H9 (cell line): ENCODE results near the gene C1QL1. TPM values are rescaled to one million over a fixed set of nuclear protein-coding genes. Genes with fewer than 3 reads are reported as not detected.

Experiments used
- DNase-seq: peaks from one replicate; pipeline ENCODE4 v3.0.0-alpha.2; 2017
- H2AFZ ChIP-seq: one replicate; pipeline ENCODE4 v1.6.1; 2013; ENCODE audit warnings: mild to moderate bottlenecking, low read length, control low read depth, moderate library complexity
- H2AK5ac ChIP-seq: 2 replicates; pipeline ENCODE4 v1.6.1; 2013; ENCODE audit warnings: low read length, control low read depth, mixed read lengths; ENCODE audit not compliant: insufficient read length
- H2BK120ac ChIP-seq: one replicate; pipeline ENCODE4 v1.6.1; 2013; ENCODE audit warnings: low read depth, mild to moderate bottlenecking, low read length, control low read depth, inconsistent platforms; ENCODE audit not compliant: poor library complexity, severe bottlenecking
- H2BK12ac ChIP-seq: 2 replicates; pipeline ENCODE4 v1.6.1; 2013; ENCODE audit warnings: low read length, control low read depth, mixed read lengths, low read depth; ENCODE audit not compliant: insufficient read length
- H2BK15ac ChIP-seq: 2 replicates; pipeline ENCODE4 v1.6.1; 2013; ENCODE audit warnings: low read depth, low read length, control low read depth
- H2BK20ac ChIP-seq: one replicate; pipeline ENCODE4 v1.6.1; 2013; ENCODE audit warnings: low read depth, mild to moderate bottlenecking, low read length, control low read depth, inconsistent platforms; ENCODE audit not compliant: poor library complexity, severe bottlenecking
- H2BK5ac ChIP-seq: 2 replicates; pipeline ENCODE4 v1.6.1; 2013; ENCODE audit warnings: low read length, control low read depth, mixed read lengths; ENCODE audit not compliant: insufficient read length
- H3K14ac ChIP-seq: 2 replicates; pipeline ENCODE4 v1.6.1; 2013; ENCODE audit warnings: low read length, control low read depth; ENCODE audit not compliant: insufficient read depth
- H3K18ac ChIP-seq: 2 replicates; pipeline ENCODE4 v1.6.1; 2013; ENCODE audit warnings: low read depth, mild to moderate bottlenecking, mixed read lengths, low read length, control low read depth; ENCODE audit not compliant: insufficient read length
- H3K23ac ChIP-seq: 2 replicates; pipeline ENCODE4 v1.6.1; 2013; ENCODE audit warnings: low read length, control low read depth, mixed read lengths, low read depth; ENCODE audit not compliant: insufficient read length
- H3K23me2 ChIP-seq: 2 replicates; pipeline ENCODE4 v1.6.1; 2013; ENCODE audit warnings: low read depth, mild to moderate bottlenecking, mixed read lengths, low read length, control low read depth; ENCODE audit not compliant: insufficient read length, poor library complexity, severe bottlenecking
- H3K27ac ChIP-seq: 2 replicates; pipeline ENCODE4 v1.5.1; 2013; ENCODE audit warnings: low read length, control low read depth, mixed read lengths, low read depth; ENCODE audit not compliant: insufficient read length
- H3K27me3 ChIP-seq: 2 replicates; pipeline ENCODE4 v1.6.1; 2013; ENCODE audit warnings: low read length, control low read depth, inconsistent platforms; ENCODE audit not compliant: insufficient read depth
- H3K4ac ChIP-seq: 2 replicates; pipeline ENCODE4 v1.6.1; 2013; ENCODE audit warnings: low read depth, mild to moderate bottlenecking, control low read depth, inconsistent platforms, low read length, moderate library complexity
- H3K4me1 ChIP-seq: 2 replicates; pipeline ENCODE4 v1.6.1; 2013; ENCODE audit warnings: low read length, control low read depth, inconsistent platforms; ENCODE audit not compliant: insufficient read depth
- H3K4me2 ChIP-seq: 2 replicates; pipeline ENCODE4 v1.6.1; 2013; ENCODE audit warnings: low read length, control low read depth, mixed read lengths; ENCODE audit not compliant: insufficient read length, insufficient read depth
- H3K56ac ChIP-seq: 2 replicates; pipeline ENCODE4 v1.6.1; 2013; ENCODE audit warnings: low read depth, mild to moderate bottlenecking, mixed read lengths, low read length, control low read depth; ENCODE audit not compliant: insufficient read length
- H3K79me1 ChIP-seq: 2 replicates; pipeline ENCODE4 v1.6.1; 2013; ENCODE audit warnings: low read depth, mild to moderate bottlenecking, moderate library complexity, low read length, control low read depth, inconsistent platforms; ENCODE audit not compliant: insufficient read depth, poor library complexity, severe bottlenecking
- H3K79me2 ChIP-seq: 2 replicates; pipeline ENCODE4 v1.6.1; 2013; ENCODE audit warnings: low read length, control low read depth, inconsistent platforms; ENCODE audit not compliant: insufficient read depth
- H3K9ac ChIP-seq: 2 replicates; pipeline ENCODE4 v1.6.1; 2013; ENCODE audit warnings: low read length, control low read depth, mixed read lengths; ENCODE audit not compliant: insufficient read length; ENCODE audit errors: extremely low read depth
- H3K9me3 ChIP-seq: one replicate; pipeline ENCODE4 v1.6.1; 2013; ENCODE audit warnings: low read depth, low read length, inconsistent platforms; ENCODE audit not compliant: control insufficient read depth
- H3T11ph ChIP-seq: one replicate; pipeline ENCODE4 v1.6.1; 2013; ENCODE audit warnings: mild to moderate bottlenecking, low read length, control low read depth, inconsistent platforms
- H4K20me1 ChIP-seq: one replicate; pipeline ENCODE4 v1.6.1; 2013; ENCODE audit not compliant: control insufficient read depth, insufficient read length, insufficient read depth
- H4K5ac ChIP-seq: 2 replicates; pipeline ENCODE4 v1.6.1; 2013; ENCODE audit warnings: low read depth, mild to moderate bottlenecking, mixed read lengths, low read length, control low read depth; ENCODE audit not compliant: insufficient read length
- H4K8ac ChIP-seq: replicated peaks from 2 replicates; pipeline ENCODE4 v1.6.1; 2013; ENCODE audit warnings: low read length, control low read depth, mixed read lengths, low read depth; ENCODE audit not compliant: insufficient read length
- H4K91ac ChIP-seq: 2 replicates; pipeline ENCODE4 v1.6.1; 2013; ENCODE audit warnings: low read depth, mild to moderate bottlenecking, moderate library complexity, mixed read lengths, low read length, control low read depth; ENCODE audit not compliant: insufficient read length
- H3K27ac Mint-ChIP-seq, 3 experiments: 2 replicates in 2 of 3; 3 replicates in 1 of 3; pipeline ENCODE4 v1.8.0; 2020 to 2021; ENCODE audit warnings: mixed read lengths in 3 of 3, mild to moderate bottlenecking in 1 of 3, moderate library complexity in 1 of 3
- H3K27me3 Mint-ChIP-seq: 2 replicates; pipeline ENCODE4 v1.8.0; 2021; ENCODE audit warnings: low read depth, mild to moderate bottlenecking, moderate library complexity, mixed read lengths
- H3K36me3 Mint-ChIP-seq, 3 experiments: 2 replicates in 2 of 3; 3 replicates in 1 of 3; pipeline ENCODE4 v1.8.0; 2020 to 2021; ENCODE audit warnings: low read depth in 3 of 3, mixed read lengths in 3 of 3; ENCODE audit not compliant: insufficient read depth in 1 of 3
- H3K4me1 Mint-ChIP-seq, 2 experiments: 2 replicates each; pipeline ENCODE4 v1.8.0; 2020; ENCODE audit warnings: mixed read lengths in 2 of 2
- H3K4me3 Mint-ChIP-seq, 2 experiments: 2 replicates in 1 of 2; 3 replicates in 1 of 2; pipeline ENCODE4 v1.8.0; 2020 to 2021; ENCODE audit warnings: mild to moderate bottlenecking in 2 of 2, mixed read lengths in 2 of 2, moderate library complexity in 1 of 2
- H3K9me3 Mint-ChIP-seq, 2 experiments: 2 replicates in 1 of 2; 3 replicates in 1 of 2; pipeline ENCODE4 v1.8.0; 2020; ENCODE audit warnings: mild to moderate bottlenecking in 2 of 2, mixed read lengths in 2 of 2, moderate library complexity in 1 of 2
- CTCF ChIP-seq: fragments of 200-600 bp; sonication (generic); conservative IDR thresholded peaks from 3 replicates; pipeline ENCODE4 v1.8.0; 2021; ENCODE audit warnings: antibody characterized with exemption, mild to moderate bottlenecking
- WGBS: extraction: QIAGEN DNeasy Blood & Tissue Kit; methylation state at CpG from one replicate; pipeline ENCODE4 v1.1.7; 2013; ENCODE audit warnings: missing lambda C conversion rate, low lambda C conversion rate, mixed read lengths; ENCODE audit not compliant: insufficient read length; ENCODE audit errors: extremely low coverage; 5-methylcytosine and 5-hydroxymethylcytosine counted together
- total RNA-seq: library from RNA; stranded (reverse); gene quantifications from 2 replicates; pipeline ENCODE4 v1.2.1, GENCODE V29; 2021

Gene C1QL1
- total RNA-seq, 1 experiment from 2014 or later, result 6.0 TPM

DNA sequence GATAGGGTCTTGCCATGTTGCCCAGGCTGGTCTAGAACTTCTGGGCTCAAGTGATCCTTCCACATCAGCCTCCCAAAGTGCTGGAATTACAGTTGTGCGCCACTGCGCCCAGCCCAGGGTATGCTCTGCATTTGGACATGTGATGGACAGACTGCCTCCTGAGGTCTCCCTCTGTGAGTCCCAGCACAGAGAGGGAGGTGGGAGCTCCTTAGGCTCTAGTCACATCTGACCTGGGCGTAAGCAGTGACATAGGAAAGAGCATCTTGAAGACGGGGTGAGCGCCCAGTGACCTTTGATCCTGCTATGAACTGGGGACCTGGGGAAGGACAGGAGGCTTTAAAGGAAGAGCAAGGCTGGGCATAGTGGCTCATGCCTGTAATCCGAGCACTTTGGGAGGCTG, 50.6 kb downstream of the C1QL1 start:
- Mint-ChIP-seq H3K27me3 (peaks cover 43% of the 10 kb centered on the region), H3K4me1 (peaks cover 15 to 19% of the 10 kb centered on the region in 2 experiments), H3K36me3 (no peaks in the 10 kb centered on the region), H3K9me3 (no peaks in the 10 kb centered on the region), H3K4me3 (no peak overlapping the region), H3K27ac (no peak overlapping the region; a peak in 1 of 7 replicates)
- Histone ChIP-seq H2BK120ac (no peak overlapping the region), H2AK5ac (no peak overlapping the region), H3K14ac (no peak overlapping the region), H3K18ac (no peak overlapping the region), H3K4me1 (peaks cover 7% of the 10 kb centered on the region; the same call in 1 of the 2 replicates), H2BK12ac (no peak overlapping the region), H3K27me3 (peaks cover 2% of the 10 kb centered on the region; the same call in 1 of the 2 replicates), H3K4ac (no peak overlapping the region), H3K9me3 (no peaks in the 10 kb centered on the region), H4K20me1 (no peaks in the 10 kb centered on the region), H2AFZ (no peak overlapping the region), H3K79me2 (no peaks in the 10 kb centered on the region), H2BK5ac (no peak overlapping the region), H3K23ac (no peak overlapping the region), H3K4me2 (no peak overlapping the region), H2BK15ac (no peak overlapping the region), H4K91ac (no peak overlapping the region), H3K9ac (no peak overlapping the region), H4K5ac (no peak overlapping the region), H2BK20ac (no peak overlapping the region), H3K79me1 (no peaks in the 10 kb centered on the region), H3K23me2 (no peaks in the 10 kb centered on the region), H3K56ac (no peak overlapping the region), H3T11ph (no peak overlapping the region), H3K27ac (no peak overlapping the region), H4K8ac (no peak overlapping the region)
- no CpG with 5 or more reads among the region's 6 CpGs for WGBS
- TF ChIP-seq CTCF, result no peak
- DNase-seq, result no peak
